VCaP (cell line): ENCODE data around the gene SLC27A6.

Experiments
- H3K27ac ChIP-seq: fragments of 450-650 bp; 2 replicates; pipeline ENCODE4 v1.5.1; 2017
- TF ChIP-seq, protein P1 (sequence below): fragments of 450-650 bp; conservative IDR thresholded peaks from 2 replicates; pipeline ENCODE4 v1.5.1; 2017; ENCODE audit warnings: mild to moderate bottlenecking, moderate library complexity

SLC27A6 gene

GRCh38 chr5:129069292-129069691 is 104.0 kb downstream of the SLC27A6 start:
- TF ChIP-seq, protein P1, sequence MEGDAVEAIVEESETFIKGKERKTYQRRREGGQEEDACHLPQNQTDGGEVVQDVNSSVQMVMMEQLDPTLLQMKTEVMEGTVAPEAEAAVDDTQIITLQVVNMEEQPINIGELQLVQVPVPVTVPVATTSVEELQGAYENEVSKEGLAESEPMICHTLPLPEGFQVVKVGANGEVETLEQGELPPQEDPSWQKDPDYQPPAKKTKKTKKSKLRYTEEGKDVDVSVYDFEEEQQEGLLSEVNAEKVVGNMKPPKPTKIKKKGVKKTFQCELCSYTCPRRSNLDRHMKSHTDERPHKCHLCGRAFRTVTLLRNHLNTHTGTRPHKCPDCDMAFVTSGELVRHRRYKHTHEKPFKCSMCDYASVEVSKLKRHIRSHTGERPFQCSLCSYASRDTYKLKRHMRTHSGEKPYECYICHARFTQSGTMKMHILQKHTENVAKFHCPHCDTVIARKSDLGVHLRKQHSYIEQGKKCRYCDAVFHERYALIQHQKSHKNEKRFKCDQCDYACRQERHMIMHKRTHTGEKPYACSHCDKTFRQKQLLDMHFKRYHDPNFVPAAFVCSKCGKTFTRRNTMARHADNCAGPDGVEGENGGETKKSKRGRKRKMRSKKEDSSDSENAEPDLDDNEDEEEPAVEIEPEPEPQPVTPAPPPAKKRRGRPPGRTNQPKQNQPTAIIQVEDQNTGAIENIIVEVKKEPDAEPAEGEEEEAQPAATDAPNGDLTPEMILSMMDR = no peak

GRCh38 chr5:129073111-129073510 is 107.8 kb downstream of the SLC27A6 start:
- TF ChIP-seq, protein P1 = no peak
- no peak overlapping the region for H3K27ac ChIP-seq

More at GRCh38 chr5:129069292-129069691, 104.0 kb downstream of the SLC27A6 start:
- no peak overlapping the region for H3K27ac ChIP-seq

- no peak overlapping the region for H3K27ac ChIP-seq
- TF ChIP-seq, protein P1 = no peak
Measured at GRCh38 chr5:129074903-129075302, 109.6 kb downstream of the SLC27A6 start.

GRCh38 chr5:129077433-129078075 is 112.3 kb downstream of the SLC27A6 start:
- TF ChIP-seq, protein P1 = no peak
- no peak overlapping the region for H3K27ac ChIP-seq

DNA sequence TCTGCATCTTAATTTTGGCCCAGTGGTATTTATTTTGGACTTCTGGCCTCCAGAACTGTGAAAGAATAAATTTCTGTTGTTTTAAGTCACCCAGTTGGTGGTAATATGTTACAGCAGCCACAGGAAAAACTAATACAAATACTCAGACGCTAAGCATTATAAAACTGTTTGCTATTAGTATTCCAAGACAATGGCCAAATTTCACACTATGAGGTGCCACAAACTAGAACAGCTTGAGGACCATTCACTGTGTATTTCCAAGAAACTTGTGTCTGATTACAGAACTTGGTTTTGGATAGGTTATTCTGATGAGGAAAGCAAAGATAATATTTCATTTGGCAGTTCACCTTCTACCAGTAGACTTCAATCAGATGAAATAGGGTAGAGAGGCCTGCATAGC is 113.0 kb downstream of the SLC27A6 start:
- H3K27ac ChIP-seq = no peak overlapping the region
- TF ChIP-seq, protein P1 = no peak

GRCh38 chr5:129078660-129079059 is 113.4 kb downstream of the SLC27A6 start:
- H3K27ac ChIP-seq = no peak overlapping the region

DNA sequence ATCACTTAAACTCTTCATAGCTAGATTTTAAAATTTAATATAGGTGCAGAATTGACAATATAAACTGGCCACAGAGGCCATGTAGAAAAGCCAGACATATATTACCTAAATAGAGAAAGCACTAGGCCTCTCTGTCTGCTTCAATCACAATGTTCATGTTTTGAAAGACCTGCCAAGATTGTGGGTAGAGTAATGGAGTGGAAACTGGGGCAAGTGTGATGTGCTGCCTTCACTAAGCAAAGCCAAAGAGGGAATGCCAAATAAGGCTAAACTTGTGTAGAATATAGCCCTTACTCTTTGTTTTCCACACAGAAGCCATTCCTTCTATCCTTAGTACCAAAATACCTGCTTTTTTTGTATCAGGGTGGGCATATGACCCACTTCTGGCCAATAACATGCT is 114.2 kb downstream of the SLC27A6 start:
- no peak overlapping the region for H3K27ac ChIP-seq
- TF ChIP-seq, protein P1 = no peak

More at GRCh38 chr5:129078660-129079059, 113.4 kb downstream of the SLC27A6 start:
- TF ChIP-seq, protein P1 = no peak
